SU-DHL-6 (cell line): ENCODE measurements around the gene GRIK1.

Source experiments
- H2AFZ ChIP-seq: fragments of 200-600 bp; sonication (generic); 2 replicates; pipeline ENCODE4 v1.6.1; 2014; ENCODE audit warnings: low read depth, mild to moderate bottlenecking, moderate library complexity, mixed read lengths, antibody characterized with exemption, low read length; ENCODE audit not compliant: severe bottlenecking
- H3F3A ChIP-seq: fragments of 200-600 bp; shearing (Covaris generic); 2 replicates; pipeline ENCODE4 v1.6.0; 2016; ENCODE audit warnings: antibody characterized with exemption, mild to moderate bottlenecking; ENCODE audit not compliant: insufficient read depth
- H3K27ac ChIP-seq: fragments of 200-600 bp; sonication (generic); 2 replicates; pipeline ENCODE4 v1.5.1; 2016; ENCODE audit warnings: low read depth, mild to moderate bottlenecking, low read length, moderate library complexity, mixed read lengths
- H3K27me3 ChIP-seq: fragments of 200-600 bp; sonication (generic), shearing (Covaris generic); 2 replicates; pipeline ENCODE4 v1.6.0; 2014; ENCODE audit warnings: mild to moderate bottlenecking, low read length
- H3K36me3 ChIP-seq: fragments of 200-600 bp; sonication (generic); 2 replicates; pipeline ENCODE4 v1.6.1; 2014; ENCODE audit warnings: mild to moderate bottlenecking, low read length, mixed read lengths
- H3K4me2 ChIP-seq: fragments of 300-600, 200-600 bp; shearing (Covaris generic), sonication (generic); 2 replicates; pipeline ENCODE4 v1.6.0; 2014; ENCODE audit warnings: low read length, low read depth, mild to moderate bottlenecking; ENCODE audit not compliant: poor library complexity, severe bottlenecking
- H3K4me3 ChIP-seq: fragments of 200-600 bp; sonication (generic); 2 replicates; pipeline ENCODE4 v1.5.1; 2014; ENCODE audit warnings: antibody characterized with exemption, low read length, mild to moderate bottlenecking, mixed read lengths; ENCODE audit not compliant: insufficient read depth, poor library complexity, severe bottlenecking
- H3K79me2 ChIP-seq: fragments of 200-600 bp; sonication (generic); 2 replicates; pipeline ENCODE4 v1.6.1; 2014; ENCODE audit warnings: mild to moderate bottlenecking, low read length, moderate library complexity; ENCODE audit not compliant: insufficient read depth
- H3K9ac ChIP-seq: fragments of 200-600 bp; sonication (generic); 2 replicates; pipeline ENCODE4 v1.7.0; 2014; ENCODE audit warnings: mild to moderate bottlenecking, low read length
- H3K9me2 ChIP-seq: fragments of 200-600 bp; sonication (generic); replicated peaks from 2 replicates; pipeline ENCODE4 v1.6.1; 2014; ENCODE audit warnings: low read length; ENCODE audit not compliant: insufficient read depth
- H3K9me3 ChIP-seq: fragments of 200-600 bp; sonication (generic); 2 replicates; pipeline ENCODE4 v1.6.1; 2014; ENCODE audit warnings: low read length, mixed read lengths; ENCODE audit not compliant: insufficient read depth
- H4K20me1 ChIP-seq: fragments of 200-600 bp; sonication (generic); 2 replicates; pipeline ENCODE4 v1.6.1; 2014; ENCODE audit warnings: low read depth, mild to moderate bottlenecking, antibody characterized with exemption, low read length, moderate library complexity, mixed read lengths
- EZH2phosphoT487 ChIP-seq: fragments of 200-600 bp; sonication (generic), shearing (Covaris generic); conservative IDR thresholded peaks from 2 replicates; pipeline ENCODE4 v1.6.1; 2018; ENCODE audit warnings: mild to moderate bottlenecking, antibody characterized with exemption, low read length, moderate library complexity, mixed read lengths
- TF ChIP-seq, protein P1 (sequence below): fragments of 200-600 bp; sonication (generic); IDR thresholded peaks from one replicate; pipeline ENCODE4 v1.5.1; 2017; ENCODE audit warnings: antibody characterized with exemption, mild to moderate bottlenecking, low read length, moderate library complexity; ENCODE audit not compliant: insufficient read depth, poor library complexity, severe bottlenecking

GRIK1 gene

DNA sequence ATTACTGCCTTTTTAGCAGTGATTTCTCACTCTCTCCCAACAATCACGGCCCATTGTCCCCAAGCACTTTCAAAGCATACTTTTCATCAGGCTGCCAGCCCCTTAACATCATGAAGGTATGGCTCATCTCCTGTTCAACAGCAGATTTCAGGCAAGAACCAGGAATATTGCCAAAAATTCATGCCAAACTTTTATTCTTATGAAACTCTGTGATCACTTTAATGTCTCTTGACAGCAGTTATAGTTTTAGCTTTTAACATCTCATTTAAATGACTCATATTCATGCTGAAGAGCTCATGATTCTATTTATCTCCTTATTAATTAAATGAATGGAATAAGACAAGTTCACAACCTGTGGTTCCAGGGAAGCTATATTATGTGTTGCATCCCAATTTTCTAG, 235.1 kb downstream of the GRIK1 start:
- H3K4me2 ChIP-seq, result no peak overlapping the region
- no peak overlapping the region for H3K4me3 ChIP-seq
- no peaks in the 10 kb centered on the region for H4K20me1 ChIP-seq
- no peak overlapping the region for H3K27ac ChIP-seq
- no peaks in the 10 kb centered on the region for H3K27me3 ChIP-seq
- H2AFZ ChIP-seq, result no peak overlapping the region
- H3K9me3 ChIP-seq, result no peaks in the 10 kb centered on the region
- no peaks in the 10 kb centered on the region for H3K36me3 ChIP-seq
- no peak for TF ChIP-seq EZH2phosphoT487
- no peaks in the 10 kb centered on the region for H3F3A ChIP-seq
- no peaks in the 10 kb centered on the region for H3K9me2 ChIP-seq
- H3K79me2 ChIP-seq, result no peaks in the 10 kb centered on the region
- H3K9ac ChIP-seq, result no peak overlapping the region

DNA sequence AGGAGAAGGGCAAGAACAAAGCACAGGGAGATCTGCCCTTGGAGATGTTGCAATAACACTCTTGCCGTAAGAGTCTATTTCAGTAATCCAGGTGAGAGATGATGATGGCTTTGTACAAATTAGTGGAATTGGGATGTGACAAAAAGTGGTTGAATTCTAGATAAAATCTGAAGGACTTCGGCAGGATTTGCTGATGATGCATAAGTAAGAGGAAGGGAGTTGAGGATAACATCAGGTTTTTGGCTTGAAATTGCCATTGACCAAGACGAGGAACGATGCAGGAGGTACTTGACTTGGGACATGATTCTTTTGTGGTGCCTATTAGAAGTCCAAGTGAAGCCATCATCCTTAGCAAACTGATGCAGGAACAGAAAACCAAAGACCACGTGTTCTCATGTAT, 238.1 kb downstream of the GRIK1 start:
- H3K27me3 ChIP-seq, result no peaks in the 10 kb centered on the region

GRCh38 chr21:29697555-29698193, 242.1 kb downstream of the GRIK1 start:
- Histone ChIP-seq H3K79me2 (no peaks in the 10 kb centered on the region), H3K9ac (no peak overlapping the region), H3K4me3 (no peak overlapping the region), H4K20me1 (no peaks in the 10 kb centered on the region), H3F3A (no peaks in the 10 kb centered on the region), H3K36me3 (no peaks in the 10 kb centered on the region), H3K9me2 (no peaks in the 10 kb centered on the region), H3K27me3 (no peaks in the 10 kb centered on the region), H3K4me2 (no peak overlapping the region), H3K27ac (no peak overlapping the region), H3K9me3 (no peaks in the 10 kb centered on the region), H2AFZ (no peak overlapping the region)
- TF ChIP-seq EZH2phosphoT487, result no peak
- TF ChIP-seq, protein P1, sequence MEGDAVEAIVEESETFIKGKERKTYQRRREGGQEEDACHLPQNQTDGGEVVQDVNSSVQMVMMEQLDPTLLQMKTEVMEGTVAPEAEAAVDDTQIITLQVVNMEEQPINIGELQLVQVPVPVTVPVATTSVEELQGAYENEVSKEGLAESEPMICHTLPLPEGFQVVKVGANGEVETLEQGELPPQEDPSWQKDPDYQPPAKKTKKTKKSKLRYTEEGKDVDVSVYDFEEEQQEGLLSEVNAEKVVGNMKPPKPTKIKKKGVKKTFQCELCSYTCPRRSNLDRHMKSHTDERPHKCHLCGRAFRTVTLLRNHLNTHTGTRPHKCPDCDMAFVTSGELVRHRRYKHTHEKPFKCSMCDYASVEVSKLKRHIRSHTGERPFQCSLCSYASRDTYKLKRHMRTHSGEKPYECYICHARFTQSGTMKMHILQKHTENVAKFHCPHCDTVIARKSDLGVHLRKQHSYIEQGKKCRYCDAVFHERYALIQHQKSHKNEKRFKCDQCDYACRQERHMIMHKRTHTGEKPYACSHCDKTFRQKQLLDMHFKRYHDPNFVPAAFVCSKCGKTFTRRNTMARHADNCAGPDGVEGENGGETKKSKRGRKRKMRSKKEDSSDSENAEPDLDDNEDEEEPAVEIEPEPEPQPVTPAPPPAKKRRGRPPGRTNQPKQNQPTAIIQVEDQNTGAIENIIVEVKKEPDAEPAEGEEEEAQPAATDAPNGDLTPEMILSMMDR, result no peak

More for the DNA sequence above, 238.1 kb downstream of the GRIK1 start:
- Histone ChIP-seq H3K4me3 (no peak overlapping the region), H3K4me2 (no peak overlapping the region), H3K36me3 (no peaks in the 10 kb centered on the region), H4K20me1 (no peaks in the 10 kb centered on the region), H2AFZ (no peak overlapping the region), H3K9ac (no peak overlapping the region), H3K9me3 (no peaks in the 10 kb centered on the region), H3F3A (no peaks in the 10 kb centered on the region), H3K27ac (no peak overlapping the region), H3K9me2 (no peaks in the 10 kb centered on the region), H3K79me2 (no peaks in the 10 kb centered on the region)
- TF ChIP-seq, protein P1, result no peak
- no peak for TF ChIP-seq EZH2phosphoT487

DNA sequence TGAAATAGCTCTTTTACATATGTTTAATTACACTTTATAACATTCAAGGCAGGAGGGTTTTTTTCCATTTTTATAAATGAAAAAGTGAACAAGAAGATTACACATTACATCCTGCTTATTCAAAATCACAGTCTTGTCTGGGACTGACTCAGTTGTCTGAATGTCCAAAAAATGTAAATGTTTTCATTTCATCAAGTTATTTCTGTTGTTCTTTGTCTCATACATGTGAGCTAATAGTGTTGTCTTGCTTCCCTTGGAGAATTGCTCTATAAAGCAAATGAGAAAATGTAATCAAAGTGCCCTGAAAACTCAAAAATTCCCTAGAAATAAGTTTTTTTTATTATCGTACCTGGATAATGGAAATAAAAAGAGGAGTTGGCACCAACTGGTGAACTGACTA, 242.9 kb downstream of the GRIK1 start:
- H3K9me2 ChIP-seq, result no peaks in the 10 kb centered on the region
- H3K27ac ChIP-seq, result no peak overlapping the region
- H3K9ac ChIP-seq, result no peak overlapping the region
- H4K20me1 ChIP-seq, result no peaks in the 10 kb centered on the region
- no peak overlapping the region for H2AFZ ChIP-seq
- H3F3A ChIP-seq, result no peaks in the 10 kb centered on the region
- TF ChIP-seq EZH2phosphoT487, result no peak
- TF ChIP-seq, protein P1, result no peak
- no peaks in the 10 kb centered on the region for H3K79me2 ChIP-seq
- no peaks in the 10 kb centered on the region for H3K36me3 ChIP-seq
- no peaks in the 10 kb centered on the region for H3K9me3 ChIP-seq
- no peak overlapping the region for H3K4me2 ChIP-seq
- no peak overlapping the region for H3K4me3 ChIP-seq
- no peaks in the 10 kb centered on the region for H3K27me3 ChIP-seq
